ENCODE results near the gene TBC1D5. TPM values are rescaled to one million over a fixed set of nuclear protein-coding genes. Genes with fewer than 3 reads are reported as not detected.
"Not testable (repeated sequence)": the region's sequence is repeated elsewhere in the genome, so short reads cannot be mapped to it uniquely, and the experiment has no call there.

TBC1D5 gene
- total RNA-seq, 1 experiment from 2014 or later: 36.4 TPM

GRCh38 chr3:17396036-17396435 lies 346.4 kb downstream of the TBC1D5 start:
- no peak for TF ChIP-seq CTCF (IDR thresholded peaks at IDR 0.05; ENCODE audit: insufficient read depth in 1 of 2, low read depth in 1 of 2, low read length in 1 of 2, severe bottlenecking in 1 of 2, unreplicated experiment in 1 of 2)
- Mint-ChIP-seq H3K9me3 (ENCODE audit: unreplicated experiment) (no peaks in the 10 kb centered on the region), H3K4me3 (ENCODE audit: unreplicated experiment) (no peak overlapping the region), H3K36me3 (ENCODE audit: insufficient read depth, unreplicated experiment) (peaks cover 9% of the 10 kb centered on the region), H3K27ac (ENCODE audit: unreplicated experiment) (no peak overlapping the region), H3K27me3 (ENCODE audit: insufficient read depth, unreplicated experiment) (no peaks in the 10 kb centered on the region), H3K4me1 (ENCODE audit: low read depth, unreplicated experiment) (no peaks in the 10 kb centered on the region)
- ChIA-PET POLR2A (no interaction called here), CTCF (no interaction called here)
- H3K27me3 ChIP-seq (replicated peaks; ENCODE audit: control insufficient read depth, insufficient read depth, low read length): no peaks in the 10 kb centered on the region
- DNase-seq: no peak
- no peaks in the 10 kb centered on the region for H3K4me1 ChIP-seq
- H3K4me3 ChIP-seq (ENCODE audit: low read depth, low read length): no peak overlapping the region
- no TSS peak for BruUV-seq (replicated peaks)
- no peaks in the 10 kb centered on the region for H3K9me3 ChIP-seq
- intact Hi-C loops (cut with micrococcal nuclease; ENCODE audit: unreplicated experiment): no loop called here
- no peaks in the 10 kb centered on the region for H3K36me3 ChIP-seq (ENCODE audit: control insufficient read depth, insufficient read depth, low read length)

- Mint-ChIP-seq H3K36me3 (ENCODE audit: insufficient read depth, unreplicated experiment) (peaks cover 9% of the 10 kb centered on the region), H3K4me1 (ENCODE audit: low read depth, unreplicated experiment) (no peaks in the 10 kb centered on the region), H3K4me3 (ENCODE audit: unreplicated experiment) (no peak overlapping the region), H3K27ac (ENCODE audit: unreplicated experiment) (no peak overlapping the region), H3K27me3 (ENCODE audit: insufficient read depth, unreplicated experiment) (no peaks in the 10 kb centered on the region), H3K9me3 (ENCODE audit: unreplicated experiment) (no peaks in the 10 kb centered on the region)
- POLR2A ChIA-PET: no interaction called here
- no peak overlapping the region for H3K4me3 ChIP-seq (ENCODE audit: low read depth, low read length)
- no peaks in the 10 kb centered on the region for H3K4me1 ChIP-seq
- no peaks in the 10 kb centered on the region for H3K36me3 ChIP-seq (ENCODE audit: control insufficient read depth, insufficient read depth, low read length)
- CTCF ChIA-PET: no interaction called here
- DNase-seq: no peak
- no peaks in the 10 kb centered on the region for H3K9me3 ChIP-seq
- intact Hi-C loops (cut with micrococcal nuclease; ENCODE audit: unreplicated experiment): no loop called here
- no peak for TF ChIP-seq CTCF (IDR thresholded peaks at IDR 0.05; ENCODE audit: insufficient read depth in 1 of 2, low read depth in 1 of 2, low read length in 1 of 2, severe bottlenecking in 1 of 2, unreplicated experiment in 1 of 2)
- H3K27me3 ChIP-seq (replicated peaks; ENCODE audit: control insufficient read depth, insufficient read depth, low read length): no peaks in the 10 kb centered on the region
- BruUV-seq (replicated peaks): no TSS peak
These were observed 347.8 kb downstream of the TBC1D5 start for GRCh38 chr3:17394541-17395155.

GRCh38 chr3:17392516-17392915 lies 349.9 kb downstream of the TBC1D5 start:
- H3K9me3 Mint-ChIP-seq (ENCODE audit: unreplicated experiment); POLR2A ChIA-PET; H3K9me3 ChIP-seq; CTCF ChIA-PET; H3K27me3 Mint-ChIP-seq (ENCODE audit: insufficient read depth, unreplicated experiment); BruUV-seq (replicated peaks); H3K27me3 ChIP-seq (replicated peaks; ENCODE audit: control insufficient read depth, insufficient read depth, low read length); intact Hi-C loops (cut with micrococcal nuclease; ENCODE audit: unreplicated experiment); H3K4me3 ChIP-seq (ENCODE audit: low read depth, low read length); DNase-seq; H3K27ac Mint-ChIP-seq (ENCODE audit: unreplicated experiment); H3K4me1 ChIP-seq; H3K36me3 ChIP-seq (ENCODE audit: control insufficient read depth, insufficient read depth, low read length); H3K4me3 Mint-ChIP-seq (ENCODE audit: unreplicated experiment); H3K36me3 Mint-ChIP-seq (ENCODE audit: insufficient read depth, unreplicated experiment); H3K4me1 Mint-ChIP-seq (ENCODE audit: low read depth, unreplicated experiment): not testable (repeated sequence)

- no peak overlapping the region for H3K4me3 Mint-ChIP-seq (ENCODE audit: unreplicated experiment)
- intact Hi-C loops (cut with micrococcal nuclease; ENCODE audit: unreplicated experiment): no loop called here
- CTCF ChIA-PET: no interaction called here
- H3K4me1 Mint-ChIP-seq (ENCODE audit: low read depth, unreplicated experiment): no peaks in the 10 kb centered on the region
- no peaks in the 10 kb centered on the region for H3K9me3 Mint-ChIP-seq (ENCODE audit: unreplicated experiment)
- no peaks in the 10 kb centered on the region for H3K36me3 ChIP-seq (ENCODE audit: control insufficient read depth, insufficient read depth, low read length)
- POLR2A ChIA-PET: no interaction called here
- no TSS peak for BruUV-seq (replicated peaks)
- no peaks in the 10 kb centered on the region for H3K27me3 ChIP-seq (replicated peaks; ENCODE audit: control insufficient read depth, insufficient read depth, low read length)
- no peaks in the 10 kb centered on the region for H3K4me1 ChIP-seq
- DNase-seq: no peak
- no peak for TF ChIP-seq CTCF (IDR thresholded peaks at IDR 0.05; ENCODE audit: insufficient read depth in 1 of 2, low read depth in 1 of 2, low read length in 1 of 2, severe bottlenecking in 1 of 2, unreplicated experiment in 1 of 2)
- no peak overlapping the region for H3K4me3 ChIP-seq (ENCODE audit: low read depth, low read length)
- H3K36me3 Mint-ChIP-seq (ENCODE audit: insufficient read depth, unreplicated experiment): peaks cover 9% of the 10 kb centered on the region
- H3K27ac Mint-ChIP-seq (ENCODE audit: unreplicated experiment): no peak overlapping the region
- H3K27me3 Mint-ChIP-seq (ENCODE audit: insufficient read depth, unreplicated experiment): no peaks in the 10 kb centered on the region
- H3K9me3 ChIP-seq: no peaks in the 10 kb centered on the region
These were observed 351.6 kb downstream of the TBC1D5 start for GRCh38 chr3:17390785-17391184.
